Measurements from ENCODE around the gene CLCN5. TPM values are rescaled to one million over a fixed set of nuclear protein-coding genes. Genes with fewer than 3 reads are reported as not detected.

Gene CLCN5
- total RNA-seq, 5 donors from 2014 or later (not counting 1 experiment from before 2014, with no cell fraction given), result 1.4 to 2.3 (median 2.2) TPM

GRCh38 chrX:50106051-50106675 is 183.8 kb downstream of the CLCN5 start:
- CTCF ChIA-PET, result interaction anchor here in 1 of 2 donors (0.7 kb wide), 1 partner anchor 947 kb away, joined by 3 read pairs; no protein-coding TSS in a partner anchor
- no peak for ATAC-seq (replicated peaks in 1 of 4)

DNA sequence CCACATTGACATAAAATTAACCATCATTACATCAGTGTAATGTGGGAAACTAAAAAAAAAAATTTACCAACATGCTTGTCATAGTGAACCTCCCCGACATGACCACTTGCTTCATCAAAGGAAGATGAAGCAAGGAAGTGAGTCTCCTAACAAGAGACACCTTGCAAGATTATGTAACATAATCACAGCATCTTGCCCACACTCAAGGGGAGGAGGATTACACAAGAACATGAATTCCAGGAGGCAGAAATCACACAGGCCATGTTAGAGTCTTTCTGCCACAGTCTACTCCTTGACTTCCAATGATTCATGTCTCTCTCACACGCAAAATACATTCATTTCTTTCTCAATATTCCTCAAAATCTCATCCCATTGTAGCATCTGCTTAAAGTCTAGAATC is 185.1 kb downstream of the CLCN5 start:
- Mint-ChIP-seq H3K4me3 (no peak overlapping the region), H3K27me3 (peaks cover 2 to 23% of the 10 kb centered on the region in 2 donors), H3K9me3 (no peaks in the 10 kb centered on the region), H3K27ac (no peak overlapping the region), H3K36me3 (no peaks in the 10 kb centered on the region), H3K4me1 (no peaks in the 10 kb centered on the region)
- no peak overlapping the region for H3K4me3 ChIP-seq (ENCODE audit: control insufficient read depth in 1 of 2, extremely low read depth in 1 of 2, low read length in 1 of 2)
- ATAC-seq (replicated peaks in 1 of 4) (no peak), DNase-seq (no peak)
- H3K4me1 ChIP-seq (ENCODE audit: control insufficient read depth in 1 of 2, extremely low read depth in 1 of 2, insufficient read depth in 2 of 2, low read length in 2 of 2), result no peaks in the 10 kb centered on the region
- no peaks in the 10 kb centered on the region for H3K36me3 ChIP-seq (ENCODE audit: control insufficient read depth in 2 of 2, extremely low read depth in 1 of 2, insufficient read depth in 1 of 2, low read length in 1 of 2)
- ChIA-PET CTCF (no interaction called here), POLR2A (no interaction called here)
- H3K9me3 ChIP-seq, result no peaks in the 10 kb centered on the region
- WGBS (ENCODE audit: insufficient coverage), result no CpG with 5 or more reads among the region's 2 CpGs
- no peak overlapping the region for H3K27ac ChIP-seq (ENCODE audit: low read length)
- H3K27me3 ChIP-seq (replicated peaks in 1 of 2; ENCODE audit: control insufficient read depth in 2 of 2, extremely low read depth in 1 of 2, insufficient read depth in 2 of 2, low read length in 1 of 2), result no peaks in the 10 kb centered on the region

More at GRCh38 chrX:50106051-50106675, 183.8 kb downstream of the CLCN5 start:
- no peak overlapping the region for H3K27ac Mint-ChIP-seq
- no peaks in the 10 kb centered on the region for H3K9me3 Mint-ChIP-seq
- no peak overlapping the region for H3K4me3 ChIP-seq (ENCODE audit: control insufficient read depth in 1 of 2, extremely low read depth in 1 of 2, low read length in 1 of 2)
- no peak overlapping the region for H3K4me3 Mint-ChIP-seq
- DNase-seq, result no peak
- H3K9me3 ChIP-seq, result no peaks in the 10 kb centered on the region
- no CpG with 5 or more reads among the region's 6 CpGs for WGBS (ENCODE audit: insufficient coverage)
- H3K4me1 ChIP-seq (ENCODE audit: control insufficient read depth in 1 of 2, extremely low read depth in 1 of 2, insufficient read depth in 2 of 2, low read length in 2 of 2), result no peaks in the 10 kb centered on the region
- no peaks in the 10 kb centered on the region for H3K4me1 Mint-ChIP-seq
- peaks cover 2 to 23% of the 10 kb centered on the region in 2 donors for H3K27me3 Mint-ChIP-seq
- no peaks in the 10 kb centered on the region for H3K27me3 ChIP-seq (replicated peaks in 1 of 2; ENCODE audit: control insufficient read depth in 2 of 2, extremely low read depth in 1 of 2, insufficient read depth in 2 of 2, low read length in 1 of 2)
- POLR2A ChIA-PET, result no interaction called here
- no peaks in the 10 kb centered on the region for H3K36me3 Mint-ChIP-seq
- H3K36me3 ChIP-seq (ENCODE audit: control insufficient read depth in 2 of 2, extremely low read depth in 1 of 2, insufficient read depth in 1 of 2, low read length in 1 of 2), result no peaks in the 10 kb centered on the region
- no peak overlapping the region for H3K27ac ChIP-seq (ENCODE audit: low read length)

DNA sequence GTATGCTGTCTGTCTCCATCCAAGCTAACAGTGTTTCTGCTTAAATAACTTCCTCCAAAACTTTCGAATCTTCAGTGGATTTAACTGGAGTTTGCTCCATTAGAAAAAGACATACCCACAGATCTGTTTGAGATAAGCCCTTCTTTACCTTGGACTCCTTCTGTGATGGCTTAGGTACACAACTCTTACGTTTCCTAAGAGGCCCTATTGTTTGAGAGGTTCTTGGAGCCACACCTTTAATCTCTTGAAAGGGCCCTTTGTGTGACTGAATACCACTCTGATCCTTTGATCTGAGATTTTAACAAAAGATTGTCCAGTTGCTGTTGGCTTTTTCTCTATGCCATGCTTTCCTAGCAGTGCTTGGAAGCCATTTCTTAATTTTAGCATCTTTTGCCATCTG is 185.9 kb downstream of the CLCN5 start:
- Histone ChIP-seq H3K36me3 (ENCODE audit: control insufficient read depth in 2 of 2, extremely low read depth in 1 of 2, insufficient read depth in 1 of 2, low read length in 1 of 2) (no peaks in the 10 kb centered on the region), H3K4me3 (ENCODE audit: control insufficient read depth in 1 of 2, extremely low read depth in 1 of 2, low read length in 1 of 2) (no peak overlapping the region), H3K9me3 (no peaks in the 10 kb centered on the region), H3K4me1 (ENCODE audit: control insufficient read depth in 1 of 2, extremely low read depth in 1 of 2, insufficient read depth in 2 of 2, low read length in 2 of 2) (no peaks in the 10 kb centered on the region), H3K27me3 (replicated peaks in 1 of 2; ENCODE audit: control insufficient read depth in 2 of 2, extremely low read depth in 1 of 2, insufficient read depth in 2 of 2, low read length in 1 of 2) (no peaks in the 10 kb centered on the region), H3K27ac (ENCODE audit: low read length) (no peak overlapping the region)
- DNase-seq (no peak), ATAC-seq (replicated peaks in 1 of 4) (no peak)
- Mint-ChIP-seq H3K4me1 (no peaks in the 10 kb centered on the region), H3K4me3 (no peak overlapping the region), H3K9me3 (no peaks in the 10 kb centered on the region), H3K27ac (no peak overlapping the region), H3K36me3 (no peaks in the 10 kb centered on the region), H3K27me3 (peaks cover 2 to 18% of the 10 kb centered on the region in 2 donors)
- WGBS (ENCODE audit: insufficient coverage), result no CpG with 5 or more reads among the region's 2 CpGs
- CTCF ChIA-PET, result no interaction called here
- POLR2A ChIA-PET, result no interaction called here

GRCh38 chrX:50111742-50112141 is 189.3 kb downstream of the CLCN5 start:
- no peak overlapping the region for H3K4me3 ChIP-seq (ENCODE audit: control insufficient read depth in 1 of 2, extremely low read depth in 1 of 2, low read length in 1 of 2)
- H3K9me3 Mint-ChIP-seq, result no peaks in the 10 kb centered on the region
- H3K4me3 Mint-ChIP-seq, result no peak overlapping the region
- no peaks in the 10 kb centered on the region for H3K27me3 ChIP-seq (replicated peaks in 1 of 2; ENCODE audit: control insufficient read depth in 2 of 2, extremely low read depth in 1 of 2, insufficient read depth in 2 of 2, low read length in 1 of 2)
- no peaks in the 10 kb centered on the region for H3K36me3 ChIP-seq (ENCODE audit: control insufficient read depth in 2 of 2, extremely low read depth in 1 of 2, insufficient read depth in 1 of 2, low read length in 1 of 2)
- CTCF ChIA-PET, result no interaction called here
- H3K27ac Mint-ChIP-seq, result no peak overlapping the region
- POLR2A ChIA-PET, result no interaction called here
- H3K9me3 ChIP-seq, result no peaks in the 10 kb centered on the region
- DNase-seq, result no peak
- no peaks in the 10 kb centered on the region for H3K4me1 ChIP-seq (ENCODE audit: control insufficient read depth in 1 of 2, extremely low read depth in 1 of 2, insufficient read depth in 2 of 2, low read length in 2 of 2)
- no peak for ATAC-seq (replicated peaks in 1 of 4)
- H3K36me3 Mint-ChIP-seq, result no peaks in the 10 kb centered on the region
- H3K27ac ChIP-seq (ENCODE audit: low read length), result no peak overlapping the region
- no CpG with 5 or more reads among the region's 2 CpGs for WGBS (ENCODE audit: insufficient coverage)
- H3K27me3 Mint-ChIP-seq, result peaks cover 2 to 24% of the 10 kb centered on the region in 2 donors
- H3K4me1 Mint-ChIP-seq, result no peaks in the 10 kb centered on the region

DNA sequence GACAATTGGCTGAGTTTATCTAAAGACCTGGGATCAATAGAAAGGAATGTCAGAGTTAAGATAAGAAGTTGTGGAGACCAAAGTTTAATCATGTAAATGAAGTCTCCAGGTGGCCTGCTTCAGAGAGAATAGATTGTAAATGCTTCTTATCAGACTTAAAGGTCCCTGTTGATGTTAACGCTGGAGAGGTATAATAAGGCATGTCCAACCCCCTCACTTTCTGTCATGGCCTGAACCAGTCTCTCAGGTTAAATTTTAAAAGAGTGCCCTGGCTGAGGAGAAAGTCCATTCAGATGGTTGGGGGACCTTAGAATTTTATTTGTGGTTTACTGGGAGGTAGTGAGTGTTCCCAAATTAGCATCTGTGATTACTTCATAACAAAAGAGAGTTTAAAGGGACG is 191.7 kb downstream of the CLCN5 start:
- no peaks in the 10 kb centered on the region for H3K36me3 ChIP-seq (ENCODE audit: control insufficient read depth in 2 of 2, extremely low read depth in 1 of 2, insufficient read depth in 1 of 2, low read length in 1 of 2)
- H3K27ac ChIP-seq (ENCODE audit: low read length), result no peak overlapping the region
- no peak overlapping the region for H3K4me3 ChIP-seq (ENCODE audit: control insufficient read depth in 1 of 2, extremely low read depth in 1 of 2, low read length in 1 of 2)
- H3K36me3 Mint-ChIP-seq, result no peaks in the 10 kb centered on the region
- no peaks in the 10 kb centered on the region for H3K9me3 ChIP-seq
- no peaks in the 10 kb centered on the region for H3K4me1 ChIP-seq (ENCODE audit: control insufficient read depth in 1 of 2, extremely low read depth in 1 of 2, insufficient read depth in 2 of 2, low read length in 2 of 2)
- ATAC-seq (replicated peaks in 1 of 4) (no peak), DNase-seq (no peak)
- no peak overlapping the region for H3K4me3 Mint-ChIP-seq
- WGBS (ENCODE audit: insufficient coverage), result no CpG with 5 or more reads among the region's 2 CpGs
- no peaks in the 10 kb centered on the region for H3K27me3 ChIP-seq (replicated peaks in 1 of 2; ENCODE audit: control insufficient read depth in 2 of 2, extremely low read depth in 1 of 2, insufficient read depth in 2 of 2, low read length in 1 of 2)
- H3K4me1 Mint-ChIP-seq, result no peaks in the 10 kb centered on the region
- ChIA-PET CTCF (no interaction called here), POLR2A (no interaction called here)
- H3K9me3 Mint-ChIP-seq, result no peaks in the 10 kb centered on the region
- H3K27ac Mint-ChIP-seq, result no peak overlapping the region
- H3K27me3 Mint-ChIP-seq, result peaks cover 2 to 26% of the 10 kb centered on the region in 2 donors

GRCh38 chrX:50115973-50116372 is 193.6 kb downstream of the CLCN5 start:
- ChIA-PET POLR2A (no interaction called here), CTCF (no interaction called here)
- H3K27ac Mint-ChIP-seq, result no peak overlapping the region
- H3K36me3 Mint-ChIP-seq, result no peaks in the 10 kb centered on the region
- no peak overlapping the region for H3K27ac ChIP-seq (ENCODE audit: low read length)
- DNase-seq, result no peak
- whole genome bisulfite sequencing (ENCODE audit: insufficient coverage), result 100% methylated on average over 1 of the region's 2 CpGs
- no peaks in the 10 kb centered on the region for H3K4me1 ChIP-seq (ENCODE audit: control insufficient read depth in 1 of 2, extremely low read depth in 1 of 2, insufficient read depth in 2 of 2, low read length in 2 of 2)
- H3K4me3 ChIP-seq (ENCODE audit: control insufficient read depth in 1 of 2, extremely low read depth in 1 of 2, low read length in 1 of 2), result no peak overlapping the region
- peaks cover 3 to 28% of the 10 kb centered on the region in 2 donors for H3K27me3 Mint-ChIP-seq
- H3K9me3 Mint-ChIP-seq, result no peaks in the 10 kb centered on the region
- no peaks in the 10 kb centered on the region for H3K36me3 ChIP-seq (ENCODE audit: control insufficient read depth in 2 of 2, extremely low read depth in 1 of 2, insufficient read depth in 1 of 2, low read length in 1 of 2)
- H3K27me3 ChIP-seq (replicated peaks in 1 of 2; ENCODE audit: control insufficient read depth in 2 of 2, extremely low read depth in 1 of 2, insufficient read depth in 2 of 2, low read length in 1 of 2), result no peaks in the 10 kb centered on the region
- no peaks in the 10 kb centered on the region for H3K9me3 ChIP-seq
- no peak overlapping the region for H3K4me3 Mint-ChIP-seq
- H3K4me1 Mint-ChIP-seq, result no peaks in the 10 kb centered on the region
- no peak for ATAC-seq (replicated peaks in 1 of 4)

- Mint-ChIP-seq H3K4me1 (no peaks in the 10 kb centered on the region), H3K4me3 (no peak overlapping the region), H3K36me3 (no peaks in the 10 kb centered on the region), H3K27me3 (peaks cover 3 to 33% of the 10 kb centered on the region in 2 donors), H3K9me3 (no peaks in the 10 kb centered on the region), H3K27ac (no peak overlapping the region)
- no peaks in the 10 kb centered on the region for H3K9me3 ChIP-seq
- WGBS (ENCODE audit: insufficient coverage), result no CpG with 5 or more reads among the region's 3 CpGs
- H3K4me1 ChIP-seq (ENCODE audit: control insufficient read depth in 1 of 2, extremely low read depth in 1 of 2, insufficient read depth in 2 of 2, low read length in 2 of 2), result no peaks in the 10 kb centered on the region
- DNase-seq (no peak), ATAC-seq (replicated peaks in 1 of 4) (no peak)
- no peaks in the 10 kb centered on the region for H3K36me3 ChIP-seq (ENCODE audit: control insufficient read depth in 2 of 2, extremely low read depth in 1 of 2, insufficient read depth in 1 of 2, low read length in 1 of 2)
- no peaks in the 10 kb centered on the region for H3K27me3 ChIP-seq (replicated peaks in 1 of 2; ENCODE audit: control insufficient read depth in 2 of 2, extremely low read depth in 1 of 2, insufficient read depth in 2 of 2, low read length in 1 of 2)
- ChIA-PET POLR2A (no interaction called here), CTCF (no interaction called here)
- no peak overlapping the region for H3K4me3 ChIP-seq (ENCODE audit: control insufficient read depth in 1 of 2, extremely low read depth in 1 of 2, low read length in 1 of 2)
- H3K27ac ChIP-seq (ENCODE audit: low read length), result no peak overlapping the region
These were observed 195.1 kb downstream of the CLCN5 start for GRCh38 chrX:50117476-50117875.
